Nephron progenitor cell (in vitro differentiated cells): ENCODE results near the gene NUDT16L1.

Experiments
- DNase-seq: peaks from one replicate; pipeline ENCODE4 v3.0.0; 2021
- H3K27ac Mint-ChIP-seq: 2 replicates; pipeline ENCODE4 v1.8.0; 2021; ENCODE audit warnings: mild to moderate bottlenecking, moderate library complexity, mixed read lengths
- H3K27me3 Mint-ChIP-seq: 2 replicates; pipeline ENCODE4 v1.8.0; 2021; ENCODE audit warnings: mild to moderate bottlenecking, low read depth, mixed read lengths; ENCODE audit not compliant: poor library complexity
- H3K36me3 Mint-ChIP-seq: 2 replicates; pipeline ENCODE4 v1.8.0; 2021; ENCODE audit warnings: low read depth, mixed read lengths
- H3K4me1 Mint-ChIP-seq: 2 replicates; pipeline ENCODE4 v1.8.0; 2021; ENCODE audit warnings: mixed read lengths
- H3K4me3 Mint-ChIP-seq: 2 replicates; pipeline ENCODE4 v1.8.0; 2021; ENCODE audit warnings: mild to moderate bottlenecking, moderate library complexity, mixed read lengths
- H3K9me3 Mint-ChIP-seq: 2 replicates; pipeline ENCODE4 v1.8.0; 2021; ENCODE audit warnings: mild to moderate bottlenecking, moderate library complexity, mixed read lengths
- TF ChIP-seq, protein P1 (sequence below): fragments of 200-600 bp; sonication (generic); IDR thresholded peaks from 2 replicates; pipeline ENCODE4 v1.5.0; 2021; ENCODE audit warnings: antibody characterized with exemption

The NUDT16L1 gene

DNA sequence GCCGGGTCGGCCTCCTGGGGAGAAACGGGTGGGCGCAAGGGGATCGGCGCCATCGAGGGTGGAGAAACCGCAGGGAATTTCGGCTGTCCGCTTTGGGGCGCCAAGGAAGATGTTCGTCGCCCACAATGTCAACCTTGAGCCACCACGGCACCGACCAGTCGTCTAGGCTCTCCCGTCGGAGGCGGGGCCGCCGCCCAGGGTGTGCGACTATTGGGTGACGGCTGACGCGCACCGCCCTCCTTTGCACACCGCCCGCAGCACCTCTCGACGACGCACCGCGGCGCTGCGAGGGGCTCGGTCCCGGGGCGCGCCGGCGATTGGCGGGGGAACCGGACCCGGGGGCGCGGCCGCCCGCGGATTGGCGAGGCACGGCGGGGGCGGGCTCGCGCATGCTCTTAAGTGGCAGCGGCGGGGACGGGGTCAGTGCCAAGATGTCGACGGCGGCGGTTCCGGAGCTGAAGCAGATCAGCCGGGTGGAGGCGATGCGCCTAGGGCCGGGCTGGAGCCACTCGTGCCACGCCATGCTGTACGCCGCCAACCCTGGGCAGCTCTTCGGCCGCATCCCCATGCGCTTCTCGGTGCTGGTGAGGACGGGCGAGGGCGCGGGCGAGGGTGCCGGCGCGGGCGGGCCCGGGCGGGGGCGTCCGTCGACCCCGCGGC is at the start of gene NUDT16L1:
Gene NUDT16L1 (plus strand): TSS at position 267 of the 660 bp plus-strand sequence. CDS start 165 bp downstream, at position 432.
- H3K27ac Mint-ChIP-seq = peak within 1 kb of the TSS; percentile 97
- H3K4me1 Mint-ChIP-seq = peaks cover 42% of the 10 kb centered on the region
- peak; percentile 96 for DNase-seq
- H3K4me3 Mint-ChIP-seq = peak within 1 kb of the TSS; percentile 86
- no peaks in the 10 kb centered on the region for H3K9me3 Mint-ChIP-seq
- peaks cover 4% of the 10 kb centered on the region for H3K36me3 Mint-ChIP-seq
- TF ChIP-seq, protein P1, sequence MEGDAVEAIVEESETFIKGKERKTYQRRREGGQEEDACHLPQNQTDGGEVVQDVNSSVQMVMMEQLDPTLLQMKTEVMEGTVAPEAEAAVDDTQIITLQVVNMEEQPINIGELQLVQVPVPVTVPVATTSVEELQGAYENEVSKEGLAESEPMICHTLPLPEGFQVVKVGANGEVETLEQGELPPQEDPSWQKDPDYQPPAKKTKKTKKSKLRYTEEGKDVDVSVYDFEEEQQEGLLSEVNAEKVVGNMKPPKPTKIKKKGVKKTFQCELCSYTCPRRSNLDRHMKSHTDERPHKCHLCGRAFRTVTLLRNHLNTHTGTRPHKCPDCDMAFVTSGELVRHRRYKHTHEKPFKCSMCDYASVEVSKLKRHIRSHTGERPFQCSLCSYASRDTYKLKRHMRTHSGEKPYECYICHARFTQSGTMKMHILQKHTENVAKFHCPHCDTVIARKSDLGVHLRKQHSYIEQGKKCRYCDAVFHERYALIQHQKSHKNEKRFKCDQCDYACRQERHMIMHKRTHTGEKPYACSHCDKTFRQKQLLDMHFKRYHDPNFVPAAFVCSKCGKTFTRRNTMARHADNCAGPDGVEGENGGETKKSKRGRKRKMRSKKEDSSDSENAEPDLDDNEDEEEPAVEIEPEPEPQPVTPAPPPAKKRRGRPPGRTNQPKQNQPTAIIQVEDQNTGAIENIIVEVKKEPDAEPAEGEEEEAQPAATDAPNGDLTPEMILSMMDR = no peak
- no peaks in the 10 kb centered on the region for H3K27me3 Mint-ChIP-seq

DNA sequence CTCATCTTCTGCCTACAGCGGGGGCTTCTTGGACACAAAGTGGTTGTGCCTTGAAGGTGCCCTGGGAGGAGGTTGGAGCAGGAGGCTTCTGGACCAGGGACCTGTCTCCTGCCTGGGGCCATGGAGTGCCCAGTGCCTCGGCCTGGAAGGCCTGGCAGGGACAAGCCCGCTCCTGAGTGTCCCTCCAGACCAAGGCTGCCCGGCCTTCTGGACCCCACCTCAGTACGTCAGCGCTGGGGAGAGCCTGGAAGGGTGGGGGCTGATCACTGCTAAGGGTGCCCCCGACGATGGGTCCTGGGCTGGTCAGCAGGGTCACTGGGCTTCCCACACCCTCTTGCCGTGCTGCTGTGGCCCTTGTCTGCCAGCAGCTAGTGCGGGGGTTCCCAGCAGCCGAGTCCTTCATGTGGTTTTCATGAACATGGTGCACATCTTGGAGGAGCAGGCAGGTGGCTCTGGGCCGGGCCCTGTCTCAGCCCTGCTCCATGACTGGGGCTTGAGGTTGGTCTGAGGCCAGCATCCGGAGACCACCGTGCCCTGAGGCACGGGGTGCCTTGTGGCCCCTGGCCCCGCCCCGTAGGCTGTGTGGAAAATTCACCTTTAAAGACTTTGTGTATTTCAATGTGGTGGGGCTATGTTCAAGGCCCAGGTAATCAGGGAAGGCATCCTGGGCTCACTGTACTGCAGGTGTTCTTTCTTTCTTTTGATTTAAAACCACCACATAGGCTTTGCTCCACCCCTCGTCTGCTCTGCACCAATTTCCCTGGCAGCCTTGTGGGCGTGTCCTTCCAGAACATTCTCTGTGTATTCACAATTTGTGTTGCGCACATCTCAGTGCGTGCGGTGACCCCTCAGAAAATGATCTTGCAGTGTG is 46.4 kb upstream of the NUDT16L1 start:
- TF ChIP-seq, protein P1 = no peak
- DNase-seq = no peak
- Mint-ChIP-seq H3K9me3 (peaks cover 18% of the 10 kb centered on the region), H3K27me3 (no peaks in the 10 kb centered on the region), H3K4me1 (peaks cover 4% of the 10 kb centered on the region), H3K27ac (peak overlapping the region; percentile 64), H3K4me3 (no peak overlapping the region), H3K36me3 (peaks cover 39% of the 10 kb centered on the region)

DNA sequence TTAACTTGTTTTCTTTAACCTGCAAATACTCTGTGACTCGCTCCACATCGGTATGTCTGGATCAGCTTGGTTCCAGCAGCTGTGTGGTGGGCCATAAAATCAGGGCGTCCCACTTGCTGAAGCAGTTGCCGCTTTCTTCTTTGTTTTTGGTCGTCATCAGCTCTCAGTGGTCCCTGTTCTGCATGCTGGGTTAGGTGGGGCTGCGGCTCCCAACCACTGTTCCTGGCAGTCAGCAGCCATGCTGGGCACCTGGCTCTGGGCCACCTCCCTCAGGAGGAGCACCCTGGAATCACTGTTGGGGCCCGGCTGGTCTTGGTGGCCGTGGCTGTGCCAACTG is 45.8 kb upstream of the NUDT16L1 start:
- Mint-ChIP-seq H3K9me3 (peaks cover 18% of the 10 kb centered on the region), H3K4me1 (peaks cover 4% of the 10 kb centered on the region), H3K36me3 (peaks cover 39% of the 10 kb centered on the region), H3K4me3 (no peak overlapping the region), H3K27me3 (no peaks in the 10 kb centered on the region), H3K27ac (peak overlapping the region; percentile 64)
- TF ChIP-seq, protein P1 = no peak
- DNase-seq = no peak

DNA sequence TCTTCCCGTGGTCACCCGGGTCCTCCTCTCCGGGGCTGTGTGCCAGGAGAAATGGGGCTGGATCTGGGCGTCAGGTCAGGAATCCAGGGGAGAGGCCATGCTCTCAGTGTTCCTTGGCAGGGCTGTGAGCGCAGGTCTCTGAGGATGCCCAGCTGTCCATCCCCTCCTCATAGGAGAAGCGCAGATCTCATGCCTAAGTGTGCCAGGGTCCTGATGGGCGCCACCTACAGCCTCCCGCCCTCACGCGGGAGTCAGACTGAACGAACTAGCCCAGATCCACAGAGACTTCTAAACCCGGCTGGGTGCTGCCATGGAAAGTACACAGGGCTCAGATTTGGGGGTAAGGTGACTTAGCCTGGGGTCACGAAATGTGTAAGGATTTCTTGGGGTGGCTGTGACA is 44.4 kb upstream of the NUDT16L1 start:
- H3K27ac Mint-ChIP-seq = no peak overlapping the region
- TF ChIP-seq, protein P1 = no peak
- no peak for DNase-seq
- no peaks in the 10 kb centered on the region for H3K27me3 Mint-ChIP-seq
- H3K4me3 Mint-ChIP-seq = no peak overlapping the region
- peaks cover 44% of the 10 kb centered on the region for H3K36me3 Mint-ChIP-seq
- H3K4me1 Mint-ChIP-seq = peaks cover 11% of the 10 kb centered on the region
- peaks cover 18% of the 10 kb centered on the region for H3K9me3 Mint-ChIP-seq

DNA sequence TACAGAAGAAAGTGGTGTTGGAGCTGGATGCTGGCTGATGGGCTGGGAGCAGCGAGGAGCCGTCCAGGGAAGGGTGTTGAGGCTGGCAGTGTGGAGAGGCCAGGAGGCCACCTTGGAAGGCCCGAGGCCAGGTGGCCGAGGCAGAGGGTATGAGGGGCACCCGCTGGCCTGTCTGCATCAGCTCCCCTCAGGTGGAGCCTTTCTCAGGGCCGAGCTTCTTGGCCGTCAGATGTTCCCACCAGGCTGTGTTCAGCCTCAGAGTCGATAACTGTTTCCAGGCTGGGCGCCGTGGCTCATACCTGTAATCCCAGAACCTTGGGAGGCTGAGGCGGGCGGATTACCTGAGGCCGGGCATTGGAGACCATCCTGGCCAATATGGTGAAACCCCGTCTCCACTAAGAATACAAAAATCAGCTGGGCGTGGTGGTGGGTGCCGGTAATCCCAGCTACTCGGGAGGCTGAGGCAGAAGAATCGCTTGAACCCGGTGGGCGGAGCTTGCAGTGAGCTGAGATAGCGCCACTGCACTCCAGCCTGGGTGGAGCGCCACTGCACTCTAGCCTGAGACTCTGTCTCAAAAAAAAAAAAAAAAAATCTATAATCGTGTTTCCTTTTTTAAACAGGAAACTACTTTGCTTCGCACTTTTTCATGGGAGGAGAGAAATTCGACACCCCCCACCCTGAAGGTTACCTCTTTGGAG is 43.5 kb upstream of the NUDT16L1 start:
- Mint-ChIP-seq H3K9me3 (peaks cover 18% of the 10 kb centered on the region), H3K27ac (no peak overlapping the region), H3K36me3 (peaks cover 44% of the 10 kb centered on the region), H3K4me3 (no peak overlapping the region), H3K27me3 (no peaks in the 10 kb centered on the region), H3K4me1 (peaks cover 11% of the 10 kb centered on the region)
- no peak for DNase-seq
- TF ChIP-seq, protein P1 = no peak
